Measurements from ENCODE around the gene ATAD3A.

DNA sequence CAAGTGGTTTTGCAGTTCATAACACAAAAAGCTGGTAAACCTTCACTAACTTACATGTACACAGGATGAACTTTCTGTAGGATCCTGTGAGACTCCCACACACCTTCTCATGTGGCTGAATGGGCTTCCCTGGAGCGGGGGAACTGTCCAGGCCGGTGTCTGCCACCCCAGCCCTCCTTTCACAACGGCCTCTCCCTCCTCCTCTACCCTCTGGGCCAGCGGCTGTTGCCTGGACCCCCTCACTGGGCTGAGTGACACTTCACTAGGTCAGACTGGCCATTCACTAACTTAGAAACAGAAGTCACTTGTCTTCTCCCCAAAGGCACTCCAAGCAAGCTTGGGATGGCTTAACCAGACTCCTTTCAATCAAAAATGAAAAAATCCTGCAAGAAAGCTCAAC lies 46.6 kb downstream of the ATAD3A start:
- TF ChIP-seq, protein P1, sequence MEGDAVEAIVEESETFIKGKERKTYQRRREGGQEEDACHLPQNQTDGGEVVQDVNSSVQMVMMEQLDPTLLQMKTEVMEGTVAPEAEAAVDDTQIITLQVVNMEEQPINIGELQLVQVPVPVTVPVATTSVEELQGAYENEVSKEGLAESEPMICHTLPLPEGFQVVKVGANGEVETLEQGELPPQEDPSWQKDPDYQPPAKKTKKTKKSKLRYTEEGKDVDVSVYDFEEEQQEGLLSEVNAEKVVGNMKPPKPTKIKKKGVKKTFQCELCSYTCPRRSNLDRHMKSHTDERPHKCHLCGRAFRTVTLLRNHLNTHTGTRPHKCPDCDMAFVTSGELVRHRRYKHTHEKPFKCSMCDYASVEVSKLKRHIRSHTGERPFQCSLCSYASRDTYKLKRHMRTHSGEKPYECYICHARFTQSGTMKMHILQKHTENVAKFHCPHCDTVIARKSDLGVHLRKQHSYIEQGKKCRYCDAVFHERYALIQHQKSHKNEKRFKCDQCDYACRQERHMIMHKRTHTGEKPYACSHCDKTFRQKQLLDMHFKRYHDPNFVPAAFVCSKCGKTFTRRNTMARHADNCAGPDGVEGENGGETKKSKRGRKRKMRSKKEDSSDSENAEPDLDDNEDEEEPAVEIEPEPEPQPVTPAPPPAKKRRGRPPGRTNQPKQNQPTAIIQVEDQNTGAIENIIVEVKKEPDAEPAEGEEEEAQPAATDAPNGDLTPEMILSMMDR (IDR thresholded peaks at IDR 0.05) = no peak
- TF ChIP-seq POLR2A (IDR thresholded peaks at IDR 0.05) = no peak
